Neural progenitor cell (in vitro differentiated cells): ENCODE results near the gene IP6K1.

Experiments
- CTCF ChIP-seq: fragments of 200-600 bp; sonication (generic); IDR thresholded peaks from 2 replicates; pipeline ENCODE4 v1.5.1; 2017; ENCODE audit warnings: antibody characterized with exemption, mild to moderate bottlenecking
- EZH2 ChIP-seq: fragments of 200-600 bp; sonication (generic); IDR thresholded peaks from 2 replicates; pipeline ENCODE4 v1.6.1; 2017; ENCODE audit warnings: antibody characterized with exemption, mild to moderate bottlenecking, moderate library complexity

GRCh38 chr3:49727924-49728361 is 58.4 kb downstream of the IP6K1 start:
- TF ChIP-seq CTCF (no peak), EZH2 (no peak)
